HCT116 (cell line): ENCODE measurements around the gene POLN.

Experiments
- EZH2 ChIP-seq: fragments of 200-600 bp; sonication (generic); IDR thresholded peaks from 2 replicates; pipeline ENCODE4 v1.6.1; 2017; ENCODE audit warnings: antibody characterized with exemption, mixed run types
- FOSL1 ChIP-seq: IDR thresholded peaks from 2 replicates; pipeline ENCODE4 v1.6.1; 2012; ENCODE audit warnings: low read depth
- POLR2A ChIP-seq: IDR thresholded peaks from 2 replicates; pipeline ENCODE4 v1.7.0; 2011; ENCODE audit warnings: borderline replicate concordance; ENCODE audit not compliant: insufficient read depth, insufficient read length; ENCODE audit errors: extremely low read depth
- POLR2AphosphoS5 ChIP-seq: IDR thresholded peaks from 2 replicates; pipeline ENCODE4 v1.6.1; 2011; ENCODE audit warnings: mild to moderate bottlenecking, low read depth, low read length, moderate library complexity
- RAD21 ChIP-seq: IDR thresholded peaks from 2 replicates; pipeline ENCODE4 v1.6.1; 2012; ENCODE audit warnings: low read depth, mild to moderate bottlenecking
- SP1 ChIP-seq: IDR thresholded peaks from 2 replicates; pipeline ENCODE4 v1.6.1; 2012; ENCODE audit warnings: low read depth
- TCF7L2 ChIP-seq: IDR thresholded peaks from 2 replicates; pipeline ENCODE4 v1.7.0; 2011; ENCODE audit warnings: borderline replicate concordance, inconsistent platforms; ENCODE audit not compliant: insufficient read depth, insufficient read length; ENCODE audit errors: extremely low read depth
- ZNF274 ChIP-seq: fragments of 200-500 bp; sonication (Bioruptor generic); IDR thresholded peaks from 2 replicates; pipeline ENCODE4 v1.6.1; 2014; ENCODE audit warnings: mild to moderate bottlenecking, low read depth, low read length, inconsistent platforms
- TF ChIP-seq, protein P1 (sequence below), 3 experiments: fragments of 200-600 bp in 1 of 3; sonication (generic) in 1 of 3; IDR thresholded peaks in 2 of 3; conservative IDR thresholded peaks in 1 of 3; 2 replicates each; pipeline ENCODE4 v1.5.1; 2012 to 2017; ENCODE audit warnings: low read depth in 2 of 3, low read length in 2 of 3, antibody characterized with exemption in 1 of 3, borderline replicate concordance in 1 of 3, control low read depth in 1 of 3, mild to moderate bottlenecking in 1 of 3, mixed read lengths in 1 of 3, mixed run types in 1 of 3, moderate library complexity in 1 of 3; ENCODE audit not compliant: insufficient read depth in 1 of 3

DNA sequence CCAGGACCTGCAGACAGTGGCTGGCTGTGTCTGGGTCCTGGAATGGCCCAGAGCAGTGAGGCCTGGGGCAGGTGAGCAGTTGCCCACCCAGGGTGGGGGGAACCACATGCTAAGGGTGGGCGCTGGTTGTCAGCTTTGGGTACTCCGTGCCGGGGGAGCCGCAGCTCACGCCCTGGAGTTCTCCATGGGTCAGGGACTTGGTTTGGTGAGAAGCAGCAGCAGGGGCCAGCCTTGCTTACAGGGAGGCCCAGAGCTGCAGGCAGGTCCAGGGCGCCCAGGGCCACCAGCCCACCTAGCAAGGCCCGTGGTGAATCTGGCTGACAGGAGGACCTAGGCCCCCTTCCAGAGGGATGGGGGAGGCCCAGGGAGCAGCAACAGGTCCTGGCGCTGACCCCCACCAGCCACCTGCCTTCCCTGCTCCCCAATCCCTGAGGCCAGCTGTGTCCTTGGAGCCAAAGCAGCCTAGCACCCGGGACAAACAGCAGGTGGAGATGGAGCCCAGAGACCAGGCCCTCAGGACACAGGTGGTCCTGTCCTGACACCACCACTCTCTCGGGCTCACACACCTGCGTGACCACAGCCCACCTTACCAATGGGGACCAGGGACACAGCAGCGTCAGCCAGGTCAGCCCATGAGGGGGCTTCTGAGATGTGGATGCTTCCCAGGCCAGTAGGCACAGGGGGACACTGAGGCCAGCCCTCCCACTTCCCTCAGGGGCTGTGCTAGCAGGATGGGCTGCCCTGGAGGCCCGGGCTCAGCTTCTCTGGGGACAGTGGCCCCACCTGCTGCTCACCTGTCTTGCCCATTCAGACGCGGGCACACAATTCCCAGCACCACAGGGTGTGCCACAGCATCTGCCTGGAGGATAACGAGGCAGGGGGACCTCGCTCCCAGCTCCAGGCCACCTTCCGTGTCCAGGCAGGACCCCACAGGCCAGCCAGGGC, 16.4 kb upstream of the POLN start:
- TF ChIP-seq, protein P1, sequence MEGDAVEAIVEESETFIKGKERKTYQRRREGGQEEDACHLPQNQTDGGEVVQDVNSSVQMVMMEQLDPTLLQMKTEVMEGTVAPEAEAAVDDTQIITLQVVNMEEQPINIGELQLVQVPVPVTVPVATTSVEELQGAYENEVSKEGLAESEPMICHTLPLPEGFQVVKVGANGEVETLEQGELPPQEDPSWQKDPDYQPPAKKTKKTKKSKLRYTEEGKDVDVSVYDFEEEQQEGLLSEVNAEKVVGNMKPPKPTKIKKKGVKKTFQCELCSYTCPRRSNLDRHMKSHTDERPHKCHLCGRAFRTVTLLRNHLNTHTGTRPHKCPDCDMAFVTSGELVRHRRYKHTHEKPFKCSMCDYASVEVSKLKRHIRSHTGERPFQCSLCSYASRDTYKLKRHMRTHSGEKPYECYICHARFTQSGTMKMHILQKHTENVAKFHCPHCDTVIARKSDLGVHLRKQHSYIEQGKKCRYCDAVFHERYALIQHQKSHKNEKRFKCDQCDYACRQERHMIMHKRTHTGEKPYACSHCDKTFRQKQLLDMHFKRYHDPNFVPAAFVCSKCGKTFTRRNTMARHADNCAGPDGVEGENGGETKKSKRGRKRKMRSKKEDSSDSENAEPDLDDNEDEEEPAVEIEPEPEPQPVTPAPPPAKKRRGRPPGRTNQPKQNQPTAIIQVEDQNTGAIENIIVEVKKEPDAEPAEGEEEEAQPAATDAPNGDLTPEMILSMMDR (IDR thresholded peaks at IDR 0.05 in 2 of 3, conservative IDR thresholded peaks at IDR 0.05 in 1 of 3; ENCODE audit: borderline replicate concordance in 1 of 3, insufficient read depth in 1 of 3, low read depth in 2 of 3, low read length in 2 of 3), result no peak
- TF ChIP-seq POLR2AphosphoS5 (no peak), SP1 (no peak), EZH2 (no peak), RAD21 (no peak), TCF7L2 (no peak), POLR2A (no peak), ZNF274 (no peak), FOSL1 (no peak)
